SK-N-SH treated with all-trans-retinoic acid at 6 μM for 48 hours (cell line): Measurements from ENCODE around the gene DDX20.

Experiments
- ATAC-seq: fragments of 200-7000 bp; cut with Tn5 transposase; 3 replicates; pipeline ENCODE4 v1.9.1; 2020; ENCODE audit warnings: mild to moderate bottlenecking, moderate library complexity
- ARNTL ChIP-seq: fragments of 450-650 bp; formaldehyde crosslinking; IDR thresholded peaks from 2 replicates; pipeline ENCODE4 v1.5.0; 2020; ENCODE audit warnings: low read depth, mild to moderate bottlenecking, moderate library complexity, borderline replicate concordance
- BACH2 ChIP-seq: fragments of 250-450 bp; sonication (Bioruptor Pico); IDR thresholded peaks from 2 replicates; pipeline ENCODE4 v1.9.0; 2021; ENCODE audit warnings: mild to moderate bottlenecking, borderline replicate concordance
- CREB5 ChIP-seq: fragments of 250-450 bp; sonication (Bioruptor Pico); IDR thresholded peaks from 2 replicates; pipeline ENCODE4 v1.5.1; 2020; ENCODE audit warnings: low read depth, mild to moderate bottlenecking, moderate library complexity
- CSDC2 ChIP-seq: fragments of 250-450 bp; sonication (Bioruptor Pico); IDR thresholded peaks from 2 replicates; pipeline ENCODE4 v1.5.0; 2020; ENCODE audit warnings: mild to moderate bottlenecking, moderate library complexity
- CSRNP3 ChIP-seq: fragments of 250-450 bp; sonication (Bioruptor Pico); IDR thresholded peaks from 2 replicates; pipeline ENCODE4 v1.5.1; 2021; ENCODE audit warnings: mild to moderate bottlenecking, moderate library complexity
- ESRRG ChIP-seq: fragments of 250-450 bp; sonication (Bioruptor Pico); IDR thresholded peaks from 2 replicates; pipeline ENCODE4 v1.6.1; 2021; ENCODE audit warnings: mild to moderate bottlenecking
- GLIS3 ChIP-seq: fragments of 250-450 bp; sonication (Bioruptor Pico); IDR thresholded peaks from 2 replicates; pipeline ENCODE4 v1.5.0; 2020; ENCODE audit warnings: mild to moderate bottlenecking, moderate library complexity
- ISL1 ChIP-seq: fragments of 250-450 bp; sonication (Bioruptor Pico); IDR thresholded peaks from 2 replicates; pipeline ENCODE4 v2.1.2; 2022; ENCODE audit warnings: mild to moderate bottlenecking, moderate library complexity
- OSR1 ChIP-seq: fragments of 250-450 bp; sonication (Bioruptor Pico); IDR thresholded peaks from 2 replicates; pipeline ENCODE4 v1.8.0; 2022; ENCODE audit warnings: moderate library complexity, mild to moderate bottlenecking, inconsistent platforms
- PATZ1 ChIP-seq: fragments of 250-450 bp; sonication (Bioruptor Pico); IDR thresholded peaks from 2 replicates; pipeline ENCODE4 v1.8.0; 2020; ENCODE audit warnings: mild to moderate bottlenecking, moderate library complexity, borderline replicate concordance
- PPARA ChIP-seq: fragments of 250-450 bp; sonication (Bioruptor Pico); IDR thresholded peaks from 2 replicates; pipeline ENCODE4 v1.5.0; 2020; ENCODE audit warnings: mild to moderate bottlenecking, borderline replicate concordance
- RARB ChIP-seq: fragments of 250-450 bp; sonication (Bioruptor Pico); IDR thresholded peaks from 2 replicates; pipeline ENCODE4 v1.8.0; 2021; ENCODE audit warnings: mild to moderate bottlenecking, moderate library complexity
- SNAI2 ChIP-seq: fragments of 250-450 bp; sonication (Bioruptor Pico); IDR thresholded peaks from 2 replicates; pipeline ENCODE4 v1.5.0; 2020; ENCODE audit warnings: mild to moderate bottlenecking, moderate library complexity
- TCF4 ChIP-seq: fragments of 250-450 bp; sonication (Bioruptor Pico); IDR thresholded peaks from 2 replicates; pipeline ENCODE4 v1.8.0; 2021; ENCODE audit warnings: mild to moderate bottlenecking, moderate library complexity, borderline replicate concordance
- TOX ChIP-seq: fragments of 250-450 bp; sonication (Bioruptor Pico); IDR thresholded peaks from 2 replicates; pipeline ENCODE4 v1.8.0; 2021; ENCODE audit warnings: mild to moderate bottlenecking, moderate library complexity, borderline replicate concordance
- TSHZ2 ChIP-seq: fragments of 250-450 bp; sonication (Bioruptor Pico); IDR thresholded peaks from 2 replicates; pipeline ENCODE4 v1.5.0; 2020; ENCODE audit warnings: mild to moderate bottlenecking, moderate library complexity
- ZFP3 ChIP-seq: fragments of 250-450 bp; sonication (Bioruptor Pico); IDR thresholded peaks from 2 replicates; pipeline ENCODE4 v1.5.0; 2020; ENCODE audit warnings: mild to moderate bottlenecking, moderate library complexity
- ZFP30 ChIP-seq: fragments of 450-650 bp; formaldehyde crosslinking; IDR thresholded peaks from 2 replicates; pipeline ENCODE4 v1.5.0; 2022; ENCODE audit warnings: mild to moderate bottlenecking, moderate library complexity
- ZNF565 ChIP-seq: fragments of 450-650 bp; formaldehyde crosslinking; conservative IDR thresholded peaks from 2 replicates; pipeline ENCODE4 v1.5.0; 2020; ENCODE audit warnings: low read depth, mild to moderate bottlenecking, moderate library complexity
- ZNF70 ChIP-seq: fragments of 450-650 bp; formaldehyde crosslinking; IDR thresholded peaks from 2 replicates; pipeline ENCODE4 v1.5.0; 2020; ENCODE audit warnings: mild to moderate bottlenecking, moderate library complexity
- ZNF8 ChIP-seq: fragments of 450-650 bp; formaldehyde crosslinking; IDR thresholded peaks from 2 replicates; pipeline ENCODE4 v1.5.0; 2020; ENCODE audit warnings: mild to moderate bottlenecking, moderate library complexity

DDX20 gene

DNA sequence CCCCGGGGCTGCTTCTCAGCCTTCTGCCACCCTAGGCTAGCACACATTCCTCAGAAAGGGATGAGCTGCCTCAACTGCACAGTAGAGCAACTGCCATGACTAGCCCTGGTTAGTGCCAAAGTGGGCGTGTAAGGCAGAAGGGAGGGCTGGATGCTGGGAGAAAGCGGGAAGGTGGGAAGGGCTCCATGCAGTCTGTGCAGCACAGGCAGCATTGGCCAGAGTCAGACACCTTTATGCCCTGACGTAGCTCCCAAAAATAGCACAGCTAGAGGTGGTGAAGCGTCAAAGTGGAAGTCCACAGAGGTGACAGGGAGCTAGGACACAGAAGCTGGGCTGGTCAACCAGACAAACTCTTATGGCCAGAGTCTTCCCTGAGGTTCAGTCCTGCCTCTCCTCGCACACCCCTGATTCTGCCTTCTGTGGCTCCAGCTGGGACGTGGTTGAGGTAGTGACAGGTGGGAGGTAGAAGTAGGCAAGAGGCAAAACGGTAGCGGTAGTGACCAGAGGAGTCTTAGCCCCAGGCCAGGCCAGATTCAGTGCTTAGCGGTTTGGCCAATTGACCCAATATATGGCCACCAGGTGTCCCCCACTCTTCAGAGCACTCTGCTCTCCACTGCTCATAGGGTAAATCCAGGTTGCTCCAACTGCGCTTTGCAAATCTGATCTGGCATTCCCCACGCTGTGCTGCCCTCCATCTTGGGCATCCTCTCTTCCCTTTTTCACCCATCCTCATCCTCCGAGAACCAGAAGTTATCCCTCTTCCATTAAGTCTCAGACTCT, 45.6 kb downstream of the DDX20 start:
- TF ChIP-seq CREB5 (CRISPR knock-in tag) (no peak), GLIS3 (CRISPR knock-in tag) (no peak), ARNTL (CRISPR knock-in tag) (no peak), ZNF565 (no peak), TSHZ2 (CRISPR knock-in tag) (no peak), ZFP3 (CRISPR knock-in tag) (no peak), ESRRG (CRISPR knock-in tag) (no peak), TCF4 (CRISPR knock-in tag) (no peak), SNAI2 (no peak), OSR1 (CRISPR knock-in tag) (no peak), BACH2 (CRISPR knock-in tag) (no peak), ISL1 (no peak), ZNF8 (CRISPR knock-in tag) (no peak)
- TF ChIP-seq, all 23 proteins: peak for 0
- ATAC-seq, result no peak

DNA sequence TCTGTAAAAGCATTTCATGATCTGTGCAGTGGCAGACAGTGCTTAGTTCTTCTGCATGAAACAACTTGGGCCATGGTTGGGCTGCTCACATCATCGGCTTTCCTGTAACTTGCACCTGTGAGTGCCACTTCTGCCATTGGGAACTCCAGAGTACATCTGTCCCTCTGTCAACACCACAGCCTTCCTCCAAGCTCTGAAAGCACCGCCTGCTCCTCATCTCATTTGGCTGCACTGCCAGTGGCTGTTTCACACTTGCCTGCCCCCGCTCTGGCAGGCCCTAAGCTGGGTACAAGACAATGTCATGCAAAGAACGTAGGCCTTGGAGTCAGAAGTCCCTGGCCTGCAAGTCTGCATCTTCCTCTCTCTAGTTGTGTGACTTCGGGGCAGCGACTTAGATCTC, 46.4 kb downstream of the DDX20 start:
- TF ChIP-seq TOX (CRISPR knock-in tag), result no peak
- no peak for TF ChIP-seq CSRNP3
- TF ChIP-seq ZFP30 (CRISPR knock-in tag), result no peak
- TF ChIP-seq SNAI2, result no peak
- TF ChIP-seq TCF4 (CRISPR knock-in tag), result no peak
- TF ChIP-seq RARB (CRISPR knock-in tag), result no peak
- ATAC-seq, result no peak

GRCh38 chr1:111802984-111803383, 47.3 kb downstream of the DDX20 start:
- no peak for ATAC-seq

GRCh38 chr1:111803951-111804350, 48.2 kb downstream of the DDX20 start:
- TF ChIP-seq ARNTL (CRISPR knock-in tag) (no peak), ZNF565 (no peak), BACH2 (CRISPR knock-in tag) (no peak), ZFP30 (CRISPR knock-in tag) (no peak), TSHZ2 (CRISPR knock-in tag) (no peak), PPARA (no peak), ZNF8 (CRISPR knock-in tag) (no peak), TOX (CRISPR knock-in tag) (no peak), OSR1 (CRISPR knock-in tag) (no peak), ESRRG (CRISPR knock-in tag) (no peak), GLIS3 (CRISPR knock-in tag) (no peak), ISL1 (no peak), RARB (CRISPR knock-in tag) (no peak), CREB5 (CRISPR knock-in tag) (no peak)
- TF ChIP-seq, all 23 proteins: peak for 0
- no peak for ATAC-seq

More at GRCh38 chr1:111802984-111803383, 47.3 kb downstream of the DDX20 start:
- TF ChIP-seq CSDC2 (CRISPR knock-in tag), result no peak
- no peak for TF ChIP-seq PATZ1 (CRISPR knock-in tag)
- TF ChIP-seq ZNF565, result no peak
- TF ChIP-seq ZNF70 (CRISPR knock-in tag), result no peak
- no peak for TF ChIP-seq PPARA
- TF ChIP-seq ZFP3 (CRISPR knock-in tag), result no peak
